HepG2 (cell line): ENCODE measurements around the gene PRSS53. TPM values are rescaled to one million over a fixed set of nuclear protein-coding genes. Genes with fewer than 3 reads are reported as not detected.

ENCODE experiments used
- ATF4 ChIP-seq, 2 experiments: fragments of 450-650 bp in 1 of 2; sonication (generic) in 1 of 2; formaldehyde crosslinking; IDR thresholded peaks; 2 replicates each; pipeline versions ENCODE4 v1.5.0 to v1.8.0; 2020 to 2022; ENCODE audit warnings: mild to moderate bottlenecking in 1 of 2, missing genetic modification reagents in 1 of 2
- ATM ChIP-seq: fragments of 450-650 bp; IDR thresholded peaks from 2 replicates; pipeline ENCODE4 v1.7.1; 2017; ENCODE audit warnings: mild to moderate bottlenecking, borderline replicate concordance
- CSRNP2 ChIP-seq: sonication (generic); formaldehyde crosslinking; conservative IDR thresholded peaks from 2 replicates; pipeline ENCODE4 v1.8.0; 2022; ENCODE audit warnings: low read depth, missing genetic modification reagents
- HNF1B ChIP-seq: sonication (generic); formaldehyde crosslinking; IDR thresholded peaks from 2 replicates; pipeline ENCODE4 v1.5.1; 2020; ENCODE audit warnings: mild to moderate bottlenecking, moderate library complexity, missing genetic modification reagents
- KLF16 ChIP-seq, 2 experiments: sonication (generic) in 1 of 2; formaldehyde crosslinking in 1 of 2; IDR thresholded peaks; 2 replicates each; pipeline versions ENCODE4 v1.6.1 to v1.8.0; 2016 to 2023; ENCODE audit warnings: missing genetic modification reagents in 2 of 2, missing compliant biosample characterization in 1 of 2
- MNT ChIP-seq: fragments of 450-650 bp; IDR thresholded peaks from 2 replicates; pipeline ENCODE4 v1.6.1; 2016
- NAIF1 ChIP-seq: sonication (generic); formaldehyde crosslinking; IDR thresholded peaks from 2 replicates; pipeline ENCODE4 v1.5.0; 2020; ENCODE audit warnings: mild to moderate bottlenecking, missing genetic modification reagents, borderline replicate concordance
- RERE ChIP-seq: IDR thresholded peaks from 2 replicates; pipeline ENCODE4 v1.6.1; 2016; ENCODE audit warnings: low read depth, missing genetic modification reagents, missing compliant biosample characterization
- THAP9 ChIP-seq: sonication (generic); formaldehyde crosslinking; IDR thresholded peaks from 2 replicates; pipeline ENCODE4; 2020; ENCODE audit warnings: missing genetic modification reagents, mild to moderate bottlenecking, borderline replicate concordance
- ZNF160 ChIP-seq: sonication (generic); formaldehyde crosslinking; IDR thresholded peaks from 2 replicates; pipeline ENCODE4 v1.8.0; 2022; ENCODE audit warnings: mild to moderate bottlenecking, inconsistent platforms, missing genetic modification reagents
- ZNF331 ChIP-seq: sonication (generic); formaldehyde crosslinking; IDR thresholded peaks from 2 replicates; pipeline ENCODE4 v1.4.0; 2020; ENCODE audit warnings: missing genetic modification reagents
- ZNF670 ChIP-seq: sonication (generic); formaldehyde crosslinking; IDR thresholded peaks from 2 replicates; pipeline ENCODE4 v1.8.0; 2022; ENCODE audit warnings: mild to moderate bottlenecking, missing genetic modification reagents, borderline replicate concordance
- polyA plus RNA-seq, 8 experiments: library from polyadenylated mRNA; depleted of rRNA in 3 of 8; stranded (reverse) in 7 of 8; unstranded in 1 of 8; fragments of >200 nt; fragmentation: Illumina TruSeq in 4 of 8; extraction: Trizol in 4 of 8; gene quantifications; 2 replicates each; pipeline versions ENCODE4 v1.2.1 to v1.2.3, GENCODE V29; 2011 to 2016; ENCODE audit warnings: low read depth in 4 of 8, missing spikeins in 1 of 8, mixed read lengths in 1 of 8; ENCODE audit not compliant: insufficient read depth in 1 of 8
- total RNA-seq, 5 experiments: library from RNA; depleted of rRNA; stranded (reverse); fragments of >200 nt; fragmentation: Illumina TruSeq; extraction: Trizol; gene quantifications; 2 replicates each; pipeline ENCODE4 v1.2.3, GENCODE V29; 2016; ENCODE audit warnings: low read depth in 1 of 5

PRSS53 gene
- total and polyA plus RNA-seq, 2 of the 13 experiments (the other 11 are each of a cell fraction or from before 2014, with no cell fraction given), result 2.2 to 7.4 TPM

- TF ChIP-seq THAP9 (CRISPR knock-in tag) (peak; percentile 17; the same call in 1 of the 2 replicates), HNF1B (CRISPR knock-in tag) (no peak), KLF16 (CRISPR knock-in tag; IDR thresholded peaks at IDR 0.05) (0 out of 4 replicates have a peak, but pooled peaks of 1 of the 2 experiments have one; percentile 39), ZNF670 (CRISPR knock-in tag) (0 out of 2 replicates have a peak, but pooled peaks have one; percentile 48), ATM (0 out of 2 replicates have a peak, but pooled peaks have one; percentile 48), CSRNP2 (no peak), ATF4 (CRISPR knock-in tag; IDR thresholded peaks at IDR 0.05) (no peak), ZNF160 (CRISPR knock-in tag) (0 out of 2 replicates have a peak, but pooled peaks have one; percentile 33), NAIF1 (CRISPR knock-in tag) (no peak), MNT (peak; percentile 65), RERE (no peak), ZNF331 (CRISPR knock-in tag) (peak; percentile 79)
These were observed 47.0 kb upstream of the PRSS53 start, which contains the start of gene PRSS8 (continued) for GRCh38 chr16:31135535-31136286.
